Spleen (tissue), 7 donors: ENCODE data around the gene NR3C2.

Experiments
- CTCF ChIP-seq, 11 experiments: fragments of 200-600 bp in 7 of 11; fragments of 450-650 bp in 4 of 11; sonication (generic) in 4 of 11; IDR thresholded peaks in 8 of 11; conservative IDR thresholded peaks in 3 of 11; 1 replicate in 7 of 11; 2 replicates in 4 of 11; pipeline versions ENCODE4 v1.4.0 to v1.8.0; 2016 to 2021; ENCODE audit warnings: antibody characterized with exemption in 11 of 11, inconsistent platforms in 4 of 11, mild to moderate bottlenecking in 1 of 11
- POLR2A ChIP-seq, 3 donors: fragments of 450-650 bp; IDR thresholded peaks; one replicate each; pipeline ENCODE4 v1.5.1; 2017; ENCODE audit warnings: antibody characterized with exemption in 3 of 3, mild to moderate bottlenecking in 1 of 3
- donor health status: DM: no; HTN: no; CAD: no; lungs with moderate emphysema.
- donor health status: DM: no; HTN: no; CAD: no.
- donor health status: DM: no; HTN: no; CAD: no.

- TF ChIP-seq POLR2A (IDR thresholded peaks at IDR 0.05) (no peak), CTCF (IDR thresholded peaks at IDR 0.05 in 8 of 11, conservative IDR thresholded peaks at IDR 0.05 in 3 of 11) (no peak)
These were observed 290.4 kb downstream of the NR3C2 start for GRCh38 chr4:148151806-148152205.
